Measurements from ENCODE around the gene FOXI3.

FOXI3 gene

DNA sequence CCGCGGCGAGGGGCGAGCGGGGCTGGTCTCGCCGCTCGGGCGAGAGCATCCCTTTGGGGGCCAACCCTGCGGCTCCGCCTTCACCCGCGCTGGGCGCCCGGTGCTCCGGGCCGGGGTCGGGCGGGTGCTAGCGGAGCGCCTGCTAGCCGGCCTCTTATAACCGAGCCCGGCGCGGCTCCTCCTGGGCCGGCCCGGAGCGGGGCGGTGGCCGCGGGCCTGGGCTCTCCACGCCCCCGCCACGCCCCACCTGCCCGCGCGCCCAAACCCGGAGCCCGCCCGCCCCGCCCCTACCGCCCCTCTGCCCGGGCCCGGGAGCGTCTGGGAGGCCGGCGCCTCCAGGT is at the start of gene FOXI3:
TSS of gene FOXI3 (minus strand) at position 129 of the 341 bp plus-strand sequence. CDS start 158 bp downstream, outside the sequence.
- no peak for DNase-seq

DNA sequence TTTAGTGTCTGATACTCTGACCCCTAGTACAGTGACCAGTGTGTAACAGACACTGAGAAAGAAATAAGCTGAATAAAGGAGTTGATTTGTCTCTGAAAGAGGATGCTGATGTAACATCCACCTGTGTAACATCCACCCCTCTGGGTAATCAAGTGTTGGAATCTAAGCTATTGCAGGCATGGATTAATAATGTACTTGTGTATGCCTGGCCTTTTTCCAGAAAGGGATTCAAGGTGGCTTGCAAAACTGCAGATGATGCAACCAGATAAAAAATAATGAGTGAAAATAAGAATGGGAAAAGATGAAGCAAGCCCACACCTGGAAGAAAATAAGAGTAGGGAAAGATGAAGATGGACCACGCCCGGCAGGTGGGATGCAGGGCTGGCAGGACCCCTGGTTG is 48.2 kb upstream of the FOXI3 start:
- no peak for DNase-seq

DNA sequence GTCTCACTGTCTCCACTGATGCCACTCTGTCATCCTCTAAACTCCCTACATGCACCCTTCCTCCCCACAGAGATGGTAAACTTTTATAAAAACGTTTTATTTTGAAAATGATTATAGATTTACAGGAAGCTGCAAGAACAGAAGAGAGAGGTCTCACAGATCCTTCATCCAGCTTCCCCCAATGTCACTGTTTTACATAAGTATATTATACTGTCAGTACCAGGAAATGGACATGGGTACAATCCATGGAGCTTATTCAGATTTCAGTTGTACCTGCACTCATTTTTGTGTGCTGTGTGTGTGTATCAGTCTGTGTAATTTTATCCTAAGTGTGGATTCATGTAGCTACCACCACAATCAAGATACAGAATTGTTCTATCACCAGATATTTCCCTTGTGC is 46.7 kb upstream of the FOXI3 start:
- no peak for DNase-seq

DNA sequence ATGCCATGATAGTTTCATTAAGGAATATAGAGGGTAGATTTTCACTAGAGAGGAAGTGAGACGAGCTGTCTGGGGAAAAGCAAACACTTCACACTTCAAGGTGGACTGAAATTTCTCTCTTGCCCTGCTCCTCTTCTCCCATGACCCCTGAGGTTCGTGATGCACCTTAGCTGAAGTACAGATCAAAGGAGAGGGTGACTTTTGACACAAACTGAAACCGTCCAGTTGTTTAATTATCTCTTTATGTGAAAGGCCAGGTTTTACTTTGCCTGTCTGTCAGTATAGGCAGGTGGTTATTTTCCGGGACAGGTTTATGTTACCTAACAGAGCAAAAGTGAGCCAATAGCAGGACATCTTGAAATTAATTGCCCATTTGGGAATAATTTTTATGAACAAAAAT is 41.0 kb upstream of the FOXI3 start:
- no peak for DNase-seq

DNA sequence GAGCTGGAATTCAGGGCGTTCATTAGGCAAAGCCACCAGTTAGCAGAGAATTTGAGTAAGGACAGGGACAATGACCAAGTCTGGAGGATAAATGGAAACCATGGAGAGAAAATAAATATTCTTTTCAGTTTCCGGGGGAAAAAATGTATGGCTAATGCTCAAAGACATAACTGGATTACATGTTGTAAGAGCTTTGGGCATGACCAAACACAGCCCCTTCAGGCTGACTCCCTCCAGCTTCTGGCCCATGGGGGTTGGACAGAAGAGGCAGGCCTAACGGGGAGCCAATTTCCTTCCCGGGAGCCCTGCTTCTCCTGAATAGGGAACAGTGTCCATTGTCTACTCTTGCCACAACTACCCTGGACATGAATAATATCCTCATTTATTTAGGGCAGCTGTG is 39.5 kb upstream of the FOXI3 start:
- DNase-seq: no peak

DNA sequence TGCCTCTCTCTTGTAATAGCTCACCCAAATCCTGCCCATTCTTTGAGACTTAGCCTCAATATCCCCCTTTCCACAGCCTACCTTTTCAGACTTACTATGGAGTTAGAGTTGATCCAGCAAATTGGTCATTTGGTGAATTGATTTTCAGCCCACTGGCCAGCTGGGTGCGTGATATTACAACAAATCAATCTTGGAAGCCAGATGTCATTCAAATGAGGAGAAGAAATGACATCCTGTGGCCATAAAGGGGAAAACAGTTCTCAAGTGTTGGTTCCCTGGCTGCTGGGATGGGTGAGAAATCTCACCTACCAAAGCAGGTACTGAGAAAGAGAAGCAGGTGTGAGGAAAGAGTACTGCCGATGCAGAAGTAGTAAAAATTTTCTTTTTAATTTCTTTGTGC is 36.7 kb upstream of the FOXI3 start:
- no peak for DNase-seq

DNA sequence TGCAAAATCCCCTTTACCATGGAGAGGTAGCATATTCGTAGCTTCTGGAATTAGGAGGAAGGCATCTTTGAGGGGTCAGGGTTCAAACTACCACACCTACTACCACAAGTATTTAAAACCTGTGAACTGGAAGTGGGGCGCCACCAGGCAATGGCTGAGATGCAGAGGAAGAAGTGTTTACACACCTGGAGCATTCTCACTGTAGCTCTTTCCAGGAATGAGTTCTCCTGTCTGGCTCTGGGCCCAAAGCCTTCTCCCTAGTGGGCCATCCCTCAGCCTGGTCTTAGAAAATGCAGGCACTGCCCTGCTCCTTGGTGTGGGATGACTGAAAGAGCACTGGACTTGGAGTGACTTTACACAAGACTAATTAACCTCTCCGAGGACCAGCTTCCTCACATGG is 30.7 kb upstream of the FOXI3 start:
- DNase-seq: no peak

DNA sequence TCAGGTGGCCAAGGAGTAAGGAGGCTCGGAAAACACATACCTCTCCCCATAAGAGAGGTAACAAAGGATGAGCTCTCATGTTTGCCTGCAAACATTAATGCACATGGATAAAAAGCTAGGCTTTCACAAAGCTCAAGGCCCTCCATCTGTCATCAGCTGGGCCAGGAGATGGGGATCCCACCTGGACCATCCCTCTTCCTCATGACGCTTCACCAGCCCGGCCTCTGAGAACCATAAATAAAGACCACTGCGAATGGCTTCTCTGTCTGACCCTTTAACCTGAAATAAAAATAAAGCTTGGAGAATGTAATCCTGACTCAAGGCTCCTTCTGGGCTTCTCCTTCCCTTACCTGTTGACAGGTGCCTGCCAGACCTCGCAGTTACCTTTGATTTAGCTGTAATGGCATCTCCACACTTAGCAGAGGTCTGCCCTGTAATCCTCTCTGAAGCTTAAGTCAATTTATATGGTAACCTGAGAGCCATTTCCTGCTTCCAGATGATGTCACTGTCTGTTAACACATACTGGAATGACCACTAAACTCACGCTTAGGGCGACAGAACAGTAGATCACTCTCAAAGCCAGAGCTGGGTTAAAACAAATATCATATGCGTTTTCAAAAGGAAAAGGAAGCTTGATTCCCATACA is 29.3 kb upstream of the FOXI3 start:
- DNase-seq: no peak

DNA sequence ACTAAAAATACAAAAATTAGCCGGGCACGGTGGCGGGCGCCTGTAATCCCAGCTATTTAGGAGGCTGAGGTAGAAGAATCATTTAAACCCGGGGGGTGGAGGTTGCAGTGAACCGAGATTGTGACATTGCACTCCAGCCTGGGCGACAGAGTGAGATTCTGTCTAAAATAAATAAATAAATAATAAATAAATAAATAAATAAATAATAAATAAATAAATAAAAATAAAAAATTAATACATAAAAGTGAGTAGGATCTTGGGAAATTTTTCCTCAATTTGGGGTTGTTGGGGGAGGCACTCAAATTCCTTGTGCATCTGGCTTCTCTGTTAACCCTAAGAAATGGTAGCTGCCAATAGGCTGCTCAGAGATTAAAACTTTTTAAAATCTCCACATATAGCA is 20.3 kb upstream of the FOXI3 start:
- DNase-seq: no peak

DNA sequence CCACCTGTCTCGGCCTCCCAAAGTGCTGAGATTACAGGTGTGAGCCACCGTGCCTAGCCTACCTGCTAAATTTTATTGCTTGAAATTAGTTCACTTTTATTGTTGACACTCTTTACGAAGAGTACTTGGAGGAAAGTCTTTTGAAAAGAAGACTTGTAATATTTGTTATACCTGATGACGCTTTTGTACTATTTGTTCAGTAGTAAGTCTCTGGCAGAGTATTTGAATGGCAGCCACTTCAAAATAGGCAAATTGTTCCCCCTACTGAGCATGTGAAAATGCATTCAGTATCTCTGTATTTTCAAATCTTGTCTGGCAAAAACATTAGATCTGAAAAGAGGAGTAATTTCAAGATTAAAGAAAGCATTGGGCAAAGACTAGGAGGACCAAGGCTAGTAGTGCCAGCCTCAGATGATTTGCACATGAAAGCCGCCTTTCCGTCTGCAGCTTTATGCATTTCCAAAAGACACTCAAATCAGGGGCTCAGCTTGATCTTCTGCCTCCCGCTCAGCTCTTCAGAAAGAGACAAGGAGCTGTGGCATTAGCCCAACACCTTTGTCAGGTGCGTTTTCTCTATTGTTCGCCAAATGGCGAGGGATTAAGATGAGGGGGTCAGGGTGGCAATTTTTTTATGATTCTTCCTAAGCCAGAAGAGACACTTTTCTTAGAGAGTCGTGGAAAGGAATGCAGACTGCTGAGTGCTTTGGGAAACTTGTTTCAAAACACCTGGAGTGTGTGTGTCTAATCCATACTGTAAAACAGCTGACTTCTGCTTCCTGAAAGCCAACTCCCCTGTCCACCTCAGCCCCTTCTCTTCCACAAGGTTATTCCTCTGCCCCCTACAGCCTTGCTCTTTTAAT is 18.8 kb upstream of the FOXI3 start:
- no peak for DNase-seq

DNA sequence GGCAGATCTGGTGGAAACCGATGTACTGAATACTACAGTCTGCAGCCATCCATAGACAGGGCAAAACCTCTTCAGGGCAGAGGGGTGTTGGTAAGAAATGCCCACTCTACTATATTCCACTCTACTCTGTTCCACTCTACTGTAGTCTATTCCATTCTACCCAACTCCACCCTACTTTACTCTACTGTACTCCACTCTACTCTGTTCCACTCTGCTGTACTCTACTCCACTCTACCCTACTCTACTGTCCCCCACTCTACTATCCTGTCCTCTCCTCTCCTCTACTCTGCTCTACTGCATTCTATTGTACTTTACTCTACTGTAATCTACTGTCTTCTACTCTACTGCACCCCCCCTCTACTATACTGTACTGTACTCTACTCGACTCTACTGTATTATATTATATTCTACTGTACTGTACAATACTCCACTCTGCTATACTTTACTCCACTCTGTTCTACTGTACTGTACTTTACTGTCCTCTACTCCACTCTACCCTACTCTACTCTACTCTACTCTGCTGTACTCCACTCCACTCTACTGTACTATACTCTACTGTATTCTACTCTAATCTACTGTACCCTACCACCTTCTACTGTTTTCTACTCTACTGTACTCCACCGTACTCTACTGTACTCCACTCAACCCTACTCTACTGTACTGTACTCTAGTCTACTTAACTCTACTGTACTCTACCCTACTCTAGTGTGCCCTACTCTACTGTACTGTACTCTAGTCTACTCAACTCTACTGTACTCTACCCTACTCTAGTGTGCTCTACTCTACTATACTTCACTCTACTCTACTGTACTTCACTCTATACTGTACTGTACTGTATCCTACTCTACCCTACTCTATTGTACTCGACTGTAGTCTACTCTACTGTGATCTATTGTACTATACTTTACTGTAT is 17.0 kb upstream of the FOXI3 start:
- DNase-seq: no peak

DNA sequence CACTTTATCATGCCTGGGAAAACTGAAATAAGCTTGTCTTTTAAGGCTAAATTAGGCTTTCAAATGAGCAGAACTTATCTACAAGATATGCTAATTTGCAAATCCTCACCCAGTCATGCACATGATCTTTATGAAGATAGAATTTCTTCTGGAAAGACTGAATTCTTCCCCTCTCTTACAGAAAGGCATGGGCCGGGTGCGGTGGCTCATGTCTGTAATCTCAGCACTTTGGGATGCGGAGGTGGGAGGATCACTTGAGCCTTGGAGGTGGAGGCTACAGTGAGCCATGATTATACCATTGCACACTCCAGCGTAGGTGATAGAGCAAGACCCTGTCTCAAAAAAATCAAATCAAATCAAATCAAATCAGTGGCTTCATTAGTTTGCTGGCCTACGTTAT is 11.7 kb upstream of the FOXI3 start:
- no peak for DNase-seq

DNA sequence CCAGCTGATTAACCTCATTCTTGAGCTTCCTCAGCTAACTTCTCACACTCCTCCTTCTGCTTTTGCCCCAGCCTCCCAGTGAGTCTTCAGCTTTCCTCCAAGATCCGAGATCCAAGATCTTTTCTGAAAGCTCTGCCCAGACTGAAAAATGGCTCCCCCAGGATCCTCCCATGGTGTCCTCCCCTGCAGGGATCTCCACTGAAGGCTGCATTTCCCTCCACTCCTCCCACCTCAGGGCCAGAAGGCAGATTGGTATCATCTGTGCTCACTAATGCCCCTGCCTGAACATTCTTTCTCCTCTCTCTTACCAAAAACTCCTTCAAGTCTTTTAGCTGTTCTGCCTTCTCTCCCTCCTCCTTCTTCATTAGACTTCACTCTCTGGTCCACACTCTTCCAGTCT is 6.1 kb upstream of the FOXI3 start:
- DNase-seq: no peak

DNA sequence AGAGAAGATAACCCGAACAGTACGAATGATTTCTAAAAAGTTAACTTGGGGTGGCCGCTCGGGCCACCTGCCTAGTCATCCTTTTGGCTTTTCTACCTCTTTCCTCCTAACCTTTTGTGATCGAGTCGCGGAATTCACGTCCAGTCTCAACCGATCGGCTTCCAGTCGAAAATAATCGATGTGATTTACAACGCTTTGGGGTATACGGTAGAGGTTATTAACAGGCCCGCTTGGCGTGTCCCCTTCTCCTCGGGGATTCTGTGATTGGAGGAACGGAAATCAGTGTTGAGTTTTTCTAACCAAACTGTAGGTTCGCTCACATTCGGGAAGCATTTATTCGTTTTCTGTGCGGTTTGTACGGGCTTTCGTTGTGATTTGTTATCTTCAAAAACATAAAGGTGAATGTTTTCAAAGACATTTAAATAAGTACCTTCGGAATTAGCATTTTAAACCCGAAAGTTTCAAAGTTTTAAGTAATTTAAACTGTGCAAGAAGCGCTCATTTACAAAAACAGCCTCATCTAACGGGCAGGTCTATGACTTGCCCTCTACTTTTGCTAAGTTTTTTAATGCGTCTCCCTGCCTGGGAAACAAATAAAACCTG is 588 bp upstream of the FOXI3 start:
- no peak for DNase-seq

DNA sequence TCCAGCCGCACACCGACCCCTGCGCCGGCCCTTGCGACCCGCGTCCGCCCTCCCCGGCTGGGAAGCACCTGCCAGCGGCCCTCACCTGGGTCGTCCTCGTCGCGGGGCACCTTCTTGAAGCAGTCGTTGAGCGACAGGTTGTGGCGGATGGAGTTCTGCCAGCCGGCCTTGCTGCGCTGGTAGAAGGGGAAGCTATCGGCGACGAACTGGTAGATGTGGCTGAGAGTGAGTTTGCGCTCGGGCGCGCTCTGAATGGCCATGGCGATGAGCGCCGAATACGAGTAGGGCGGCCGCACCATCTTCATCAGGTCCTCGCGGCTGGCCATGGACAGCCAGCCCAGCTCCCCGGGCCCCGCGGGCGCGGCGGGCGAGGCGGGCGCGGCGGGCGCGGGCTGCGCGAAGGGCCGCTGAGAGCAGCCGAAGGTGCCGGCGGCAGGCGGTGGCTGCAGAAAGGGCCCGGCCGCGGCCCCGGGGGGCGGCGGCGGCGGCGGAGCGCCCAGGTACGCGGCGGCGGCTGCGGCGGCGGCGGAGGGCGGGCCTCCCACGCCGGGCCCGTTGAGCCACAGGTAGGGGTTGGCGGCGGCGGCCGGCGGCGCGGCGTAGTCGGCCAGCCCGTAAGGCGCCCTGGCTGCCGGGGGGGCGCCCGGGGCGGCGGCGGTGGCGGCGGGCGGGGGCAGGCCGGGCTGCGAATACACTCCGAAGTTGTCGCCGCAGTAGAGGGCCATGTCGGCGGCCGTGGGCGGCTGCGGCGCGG is 505 bp downstream of the FOXI3 start:
- DNase-seq: peak in 1 of 51 donors; percentile 5

DNA sequence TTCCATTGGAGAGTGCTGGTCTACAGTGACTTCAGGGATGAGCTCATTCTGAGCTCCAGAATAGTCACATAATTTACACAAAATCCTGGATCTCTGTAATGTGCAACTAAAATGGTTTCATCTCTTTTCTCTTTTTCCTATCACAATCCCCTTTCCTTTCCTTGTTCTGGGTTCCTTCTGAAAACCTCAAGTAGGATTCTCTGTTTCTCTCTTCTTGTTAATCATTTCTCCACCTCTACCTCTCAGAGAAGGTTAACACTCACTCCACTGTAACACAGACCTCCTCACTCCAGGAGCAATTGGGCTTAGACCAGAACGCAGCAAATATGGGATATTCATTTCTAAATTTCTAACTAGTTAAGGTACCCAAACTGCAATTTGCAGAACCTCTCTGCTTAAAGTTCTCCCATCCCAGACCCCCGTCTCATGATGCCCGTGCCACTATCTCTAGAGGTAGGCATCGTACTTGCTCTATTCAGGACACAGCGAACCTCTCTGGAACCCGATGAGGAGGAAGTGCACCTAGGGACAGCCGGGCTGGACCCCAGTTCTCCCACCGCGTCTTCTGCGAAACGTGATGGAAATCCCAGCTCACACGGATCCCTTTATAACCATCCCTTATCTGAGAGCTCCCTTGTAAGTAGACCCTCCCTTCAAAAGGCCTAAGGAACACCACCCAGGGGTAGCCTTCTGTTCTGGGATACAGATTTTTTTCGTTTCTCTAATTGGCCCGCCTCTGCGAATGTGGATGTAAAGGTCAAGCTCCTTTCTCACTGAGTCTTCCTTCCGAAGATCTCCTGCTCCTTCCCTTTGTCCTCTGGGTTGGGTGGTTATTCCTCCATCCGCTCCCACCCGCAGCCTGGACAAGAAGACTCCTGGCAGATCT is 1.3 kb downstream of the FOXI3 start:
- DNase-seq: no peak

DNA sequence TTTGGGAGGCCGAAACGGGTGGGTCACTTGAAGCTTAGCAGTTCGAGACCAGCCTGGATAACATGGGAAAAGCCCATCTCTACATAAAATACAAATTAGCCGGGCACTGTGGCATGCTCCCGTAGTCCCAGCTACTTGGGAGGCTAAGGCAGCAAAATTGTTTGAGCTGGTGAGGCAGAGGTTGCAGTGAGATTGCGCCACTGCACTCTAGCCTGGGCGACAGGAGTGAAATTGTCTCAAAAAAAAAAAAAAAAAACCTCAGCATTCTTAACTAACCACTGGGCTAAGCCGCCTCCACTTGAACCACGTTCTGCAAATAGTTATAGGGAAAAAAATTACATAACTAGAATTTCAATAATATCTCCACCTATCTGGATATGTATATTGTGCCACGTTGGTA is 2.3 kb downstream of the FOXI3 start:
- no peak for DNase-seq

DNA sequence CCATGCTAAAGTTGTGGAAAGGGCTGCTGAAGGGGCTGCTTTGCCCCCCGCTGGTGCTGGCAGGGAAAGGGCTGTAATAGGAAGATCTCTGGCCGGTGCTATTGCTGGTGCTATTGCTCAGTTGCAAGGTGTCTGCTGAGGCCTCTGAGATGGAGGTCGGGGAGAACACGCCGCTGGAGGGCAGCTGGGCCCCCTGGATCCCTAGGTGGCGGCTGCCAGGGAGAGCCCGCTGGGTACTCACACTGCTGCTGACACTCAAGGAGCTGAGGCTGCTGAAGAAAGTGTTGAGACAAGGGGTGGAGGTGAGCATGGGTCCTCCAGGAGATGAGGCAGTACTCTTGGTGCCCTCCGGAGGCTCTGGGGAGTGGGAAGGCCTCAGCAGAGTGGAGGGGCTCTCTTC is 4.2 kb downstream of the FOXI3 start:
- no peak for DNase-seq

DNA sequence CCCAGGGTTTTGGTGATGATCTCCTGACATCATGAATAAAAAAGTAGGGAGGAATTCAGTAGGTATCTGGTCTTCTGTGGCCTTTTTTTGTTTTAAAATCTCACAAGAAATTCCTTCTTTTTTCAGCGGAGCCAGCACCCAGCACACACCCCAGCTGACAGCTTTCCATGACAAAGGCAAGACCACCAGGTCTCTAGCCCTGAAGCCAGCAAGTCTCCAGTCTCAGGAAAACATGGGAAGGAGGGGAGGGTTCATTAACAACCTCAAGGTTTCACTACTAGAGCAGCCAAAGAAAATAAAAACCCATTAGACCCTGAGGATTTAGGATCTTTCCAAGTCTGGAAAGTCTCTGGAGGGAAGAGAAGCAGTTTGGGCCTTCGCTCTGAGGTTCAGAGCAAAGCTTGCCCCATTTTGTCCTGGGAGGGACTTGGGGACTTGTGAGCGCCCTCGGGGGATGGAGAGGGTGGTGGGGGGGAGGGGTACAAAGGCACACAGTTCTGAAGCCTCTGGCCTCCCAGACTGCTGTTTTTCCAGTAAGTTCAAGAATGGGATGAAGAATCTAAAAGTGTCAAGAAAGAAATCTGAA is 9.0 kb downstream of the FOXI3 start:
- DNase-seq: no peak

DNA sequence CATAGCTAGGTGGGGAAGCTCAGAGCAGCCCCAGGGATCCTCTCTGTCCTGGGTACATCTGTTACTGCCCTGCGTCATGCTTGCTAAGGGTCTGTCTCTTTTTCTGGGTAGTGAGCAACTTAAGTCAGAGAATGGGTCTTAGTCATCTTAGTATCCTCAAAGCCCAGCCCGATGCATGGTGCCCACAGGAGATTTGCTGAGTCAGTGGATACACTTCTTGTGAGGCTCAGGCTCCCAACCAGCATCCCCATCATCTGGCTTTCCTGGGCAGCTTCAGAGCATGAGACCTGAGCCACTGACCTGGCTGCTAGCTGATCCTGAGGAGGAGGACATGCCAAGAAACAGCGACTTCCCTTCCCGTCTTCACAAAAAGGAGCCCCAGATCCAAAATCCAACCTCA is 10.0 kb downstream of the FOXI3 start:
- DNase-seq: no peak

Data from hypothalamus (tissue), 51 donors.